T-helper 1 cell treated with Interleukin-12 subunit alpha and Interleukin-12 subunit beta and Interleukin-4 antibody, amounts not matched to agents 30 μg/mL and 1 μg/mL, for 36 hours (primary cell): Measurements from ENCODE around the gene MUC6.
A peak's percentile ranks its signal among the peaks of the same experiment; 100 is the strongest.

Experiments
- H3K27ac Mint-ChIP-seq: one replicate; pipeline ENCODE4 v1.8.0; 2021; ENCODE audit warnings: mild to moderate bottlenecking, mixed read lengths
- H3K27me3 Mint-ChIP-seq: one replicate; pipeline ENCODE4 v1.8.0; 2021; ENCODE audit warnings: low read depth, mixed read lengths
- H3K36me3 Mint-ChIP-seq: one replicate; pipeline ENCODE4 v1.8.0; 2021; ENCODE audit warnings: low read depth, mixed read lengths
- H3K4me1 Mint-ChIP-seq: one replicate; pipeline ENCODE4 v1.8.0; 2021; ENCODE audit warnings: low read depth, mixed read lengths
- H3K4me3 Mint-ChIP-seq: one replicate; pipeline ENCODE4 v1.8.0; 2021; ENCODE audit warnings: mild to moderate bottlenecking, moderate library complexity, mixed read lengths
- H3K9me3 Mint-ChIP-seq: one replicate; pipeline ENCODE4 v1.8.0; 2021; ENCODE audit warnings: mixed read lengths

The MUC6 gene

DNA sequence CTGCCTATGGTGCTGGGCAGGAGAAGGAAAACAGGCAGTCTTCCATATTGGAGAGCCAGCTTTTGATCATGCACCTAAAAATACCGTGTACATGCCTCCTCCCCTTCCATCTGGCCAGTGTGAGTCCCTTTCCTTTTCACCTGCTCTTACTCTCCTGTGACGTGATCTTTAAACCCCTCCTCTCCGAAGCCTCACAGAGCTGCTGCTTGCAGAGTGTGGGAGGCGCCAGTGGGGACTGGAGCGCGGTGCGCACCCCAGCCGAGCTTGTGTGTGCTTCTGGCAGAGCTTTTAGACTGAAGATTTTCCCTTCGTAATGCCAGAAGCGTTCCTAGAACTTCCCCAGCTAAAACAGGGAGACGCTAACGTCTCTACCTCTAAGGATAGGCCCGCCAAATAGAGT, 29.8 kb downstream of the MUC6 start:
- Mint-ChIP-seq H3K4me3 (no peak overlapping the region), H3K27me3 (no peaks in the 10 kb centered on the region), H3K27ac (no peak overlapping the region), H3K9me3 (no peaks in the 10 kb centered on the region), H3K36me3 (peaks cover 19% of the 10 kb centered on the region), H3K4me1 (no peaks in the 10 kb centered on the region)

DNA sequence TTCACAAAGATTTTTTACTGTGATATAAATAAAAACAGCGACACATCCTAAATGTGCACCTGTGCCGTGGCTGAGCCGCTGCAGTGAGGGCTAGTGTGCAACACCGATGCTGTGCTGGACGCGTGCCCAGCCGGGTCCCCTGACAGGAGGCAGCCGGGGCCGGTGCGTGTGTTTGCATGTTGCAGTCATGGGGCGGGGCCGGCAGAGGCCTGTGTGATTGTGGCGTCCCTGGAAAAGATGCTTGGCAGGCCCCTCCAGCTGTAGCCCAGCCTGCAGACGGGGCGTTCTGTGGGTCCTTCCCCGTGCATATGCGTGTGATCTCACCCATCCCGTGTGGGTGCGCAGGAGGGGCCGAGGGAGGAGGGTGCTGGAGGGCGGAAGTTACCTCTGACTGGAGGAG, 30.6 kb downstream of the MUC6 start:
- no peak overlapping the region for H3K4me3 Mint-ChIP-seq
- H3K27ac Mint-ChIP-seq: no peak overlapping the region
- no peaks in the 10 kb centered on the region for H3K9me3 Mint-ChIP-seq
- H3K36me3 Mint-ChIP-seq: peaks cover 23% of the 10 kb centered on the region
- H3K27me3 Mint-ChIP-seq: no peaks in the 10 kb centered on the region
- H3K4me1 Mint-ChIP-seq: no peaks in the 10 kb centered on the region

DNA sequence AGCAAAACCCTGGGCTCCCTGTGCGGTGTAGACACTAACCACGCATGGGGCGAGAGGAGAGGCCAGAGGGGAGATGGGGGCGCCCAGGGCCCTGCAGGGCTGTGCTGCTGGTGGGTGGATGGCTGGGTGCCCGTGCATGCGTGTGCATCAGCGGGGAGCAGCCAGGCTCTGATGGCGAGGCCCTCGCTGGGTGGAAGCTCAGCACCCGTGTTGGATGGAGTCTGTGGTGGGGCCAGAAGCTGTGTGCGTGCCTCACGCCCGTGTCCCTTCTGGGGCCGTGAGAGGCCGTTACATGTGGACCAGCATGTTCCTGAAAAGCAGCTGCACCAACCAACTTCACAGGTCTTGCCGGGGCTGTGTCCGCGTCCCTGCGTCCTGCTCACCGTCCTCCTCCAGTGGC, 33.4 kb downstream of the MUC6 start:
- H3K4me1 Mint-ChIP-seq: no peaks in the 10 kb centered on the region
- H3K27me3 Mint-ChIP-seq: no peaks in the 10 kb centered on the region
- H3K4me3 Mint-ChIP-seq: no peak overlapping the region
- H3K36me3 Mint-ChIP-seq: peaks cover 11% of the 10 kb centered on the region
- H3K9me3 Mint-ChIP-seq: no peaks in the 10 kb centered on the region
- H3K27ac Mint-ChIP-seq: no peak overlapping the region

DNA sequence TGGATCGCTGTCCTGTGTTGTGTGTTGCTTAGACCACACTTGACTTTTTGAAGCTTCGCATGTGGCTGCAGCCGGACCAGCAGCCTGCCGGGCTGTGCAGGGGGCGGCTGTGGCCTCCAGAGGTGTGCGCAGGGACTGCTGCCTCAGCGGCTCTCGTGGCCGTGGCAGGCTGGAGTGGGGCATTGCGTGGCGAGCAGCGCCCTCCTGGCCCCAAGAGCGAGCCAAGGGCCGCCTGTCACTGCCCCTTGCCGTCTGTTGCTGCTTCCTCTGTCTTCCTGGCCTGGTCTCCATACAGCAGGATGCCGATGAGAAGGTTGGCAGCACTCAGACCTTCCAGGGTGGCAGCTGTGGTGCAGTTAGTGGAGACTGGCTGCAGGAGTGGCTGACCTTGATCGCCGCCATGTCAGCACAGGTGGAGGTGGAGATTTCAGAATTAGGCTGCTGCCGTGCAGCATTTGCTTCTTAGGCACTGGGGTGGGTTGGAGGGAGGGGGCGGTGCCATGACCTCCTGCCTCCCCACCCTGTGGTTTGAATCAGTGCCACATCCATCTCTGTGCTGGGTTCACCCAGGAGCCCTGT, 34.0 kb downstream of the MUC6 start:
- H3K27ac Mint-ChIP-seq: no peak overlapping the region
- peaks cover 11% of the 10 kb centered on the region for H3K36me3 Mint-ChIP-seq
- no peak overlapping the region for H3K4me3 Mint-ChIP-seq
- H3K27me3 Mint-ChIP-seq: no peaks in the 10 kb centered on the region
- no peaks in the 10 kb centered on the region for H3K4me1 Mint-ChIP-seq
- H3K9me3 Mint-ChIP-seq: no peaks in the 10 kb centered on the region

DNA sequence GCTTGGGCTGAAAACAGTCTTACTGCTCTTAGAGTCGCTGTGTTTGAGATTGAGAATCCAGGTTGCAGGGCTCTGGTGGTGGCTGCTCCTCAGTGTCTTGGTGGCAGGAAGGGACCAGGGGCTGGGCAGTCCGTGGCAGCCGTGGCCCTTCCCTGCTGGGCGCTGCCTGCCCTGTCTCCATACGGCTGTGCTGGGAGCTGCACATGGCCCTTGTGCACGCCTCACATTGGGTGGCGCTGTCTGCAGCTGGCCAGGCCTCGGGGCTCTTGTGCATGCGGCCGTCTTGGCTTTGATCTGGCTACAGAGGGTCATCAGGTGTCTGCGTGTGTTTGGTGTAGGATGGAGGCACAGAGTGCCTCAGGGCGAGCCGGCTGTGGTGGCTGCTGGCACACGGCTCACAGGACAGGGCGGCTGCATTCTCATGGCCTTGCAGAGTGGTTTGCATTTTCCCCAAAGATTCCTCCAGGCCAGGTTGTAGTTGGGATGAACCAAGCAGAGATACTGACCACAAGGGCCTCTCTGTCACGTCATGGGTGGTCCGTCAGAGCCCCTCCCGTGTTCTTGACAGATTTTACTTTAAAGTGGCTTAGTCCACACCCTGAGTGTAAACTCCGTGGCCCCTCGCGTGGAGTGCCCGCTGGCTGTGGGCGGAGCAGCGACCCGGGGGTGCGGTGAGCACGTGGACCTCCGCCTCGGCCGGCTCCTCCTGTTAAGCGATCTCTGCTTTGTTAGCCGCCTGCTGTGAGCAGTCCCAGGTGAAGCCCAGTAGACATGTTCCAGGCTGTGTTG, 34.7 kb downstream of the MUC6 start:
- Mint-ChIP-seq H3K4me3 (no peak overlapping the region), H3K36me3 (peaks cover 11% of the 10 kb centered on the region), H3K27ac (no peak overlapping the region), H3K4me1 (no peaks in the 10 kb centered on the region), H3K9me3 (no peaks in the 10 kb centered on the region), H3K27me3 (no peaks in the 10 kb centered on the region)

DNA sequence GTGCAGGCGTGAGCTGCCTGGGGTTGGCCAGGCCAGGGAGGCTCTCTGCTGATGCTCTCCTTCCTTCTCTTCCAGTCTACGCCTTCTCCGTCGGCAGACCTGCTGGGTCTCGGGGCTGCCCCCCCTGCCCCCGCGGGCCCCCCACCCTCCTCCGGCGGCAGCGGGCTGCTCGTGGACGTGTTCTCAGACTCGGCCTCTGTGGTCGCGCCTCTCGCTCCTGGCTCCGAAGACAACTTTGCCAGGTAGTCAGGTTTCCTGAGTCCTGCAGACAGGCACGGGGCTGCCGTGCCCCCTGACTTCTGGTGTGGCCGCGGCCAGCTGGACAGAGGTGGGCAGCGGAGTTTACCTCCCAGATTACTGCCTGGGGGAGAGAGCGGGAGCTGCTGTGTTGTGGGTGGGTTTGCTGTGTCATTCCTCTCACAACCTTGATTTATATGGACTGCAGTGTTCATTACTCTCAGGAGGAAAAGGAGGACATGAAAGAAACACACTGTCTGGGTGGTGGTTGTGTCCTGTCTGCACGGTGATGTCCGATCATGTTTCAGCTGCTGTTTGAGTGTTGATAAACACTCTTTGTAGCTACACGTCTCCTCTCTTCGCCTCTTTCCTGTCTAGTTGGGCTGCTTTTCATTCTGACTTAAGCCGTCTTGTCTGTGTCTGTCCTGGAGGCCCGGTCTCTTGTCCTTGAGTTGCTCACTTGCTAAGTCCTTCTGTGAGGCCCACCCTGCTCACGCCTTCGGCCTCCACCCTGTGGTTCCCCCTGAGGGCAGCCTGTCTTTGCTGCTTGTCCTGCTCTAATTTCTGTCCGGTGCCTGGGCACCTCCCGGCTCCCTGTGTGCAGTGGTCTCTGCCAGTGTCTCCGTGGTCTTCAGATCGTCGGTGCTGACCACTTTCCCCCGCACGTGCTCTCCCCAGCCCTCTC, 35.9 kb downstream of the MUC6 start:
- Mint-ChIP-seq H3K9me3 (no peaks in the 10 kb centered on the region), H3K27ac (no peak overlapping the region), H3K27me3 (no peaks in the 10 kb centered on the region), H3K4me1 (peaks cover 4% of the 10 kb centered on the region), H3K4me3 (no peak overlapping the region), H3K36me3 (peaks cover 16% of the 10 kb centered on the region)

DNA sequence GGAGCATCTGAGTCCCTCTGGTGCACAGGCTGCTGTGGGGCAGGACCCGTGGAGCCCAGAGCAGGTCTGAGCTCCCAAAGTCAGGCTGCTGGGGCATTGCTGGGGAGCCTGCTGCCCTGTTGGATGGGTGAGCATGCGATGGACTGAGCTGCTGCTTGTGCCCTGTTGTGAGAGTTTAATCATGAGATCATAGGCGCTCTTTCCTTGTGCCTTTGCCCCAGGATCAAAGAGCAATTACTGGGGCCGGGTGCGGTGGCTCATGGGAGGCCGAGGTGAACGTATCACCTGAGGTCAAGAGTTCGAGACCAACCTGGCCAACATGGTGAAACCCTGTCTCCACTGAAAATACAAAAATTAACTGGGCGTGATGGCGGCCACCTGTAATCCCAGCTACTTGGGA, 37.5 kb downstream of the MUC6 start:
- Mint-ChIP-seq H3K4me3 (no peak overlapping the region), H3K9me3 (no peaks in the 10 kb centered on the region), H3K36me3 (peaks cover 17% of the 10 kb centered on the region), H3K27me3 (no peaks in the 10 kb centered on the region), H3K27ac (no peak overlapping the region), H3K4me1 (peaks cover 6% of the 10 kb centered on the region)

DNA sequence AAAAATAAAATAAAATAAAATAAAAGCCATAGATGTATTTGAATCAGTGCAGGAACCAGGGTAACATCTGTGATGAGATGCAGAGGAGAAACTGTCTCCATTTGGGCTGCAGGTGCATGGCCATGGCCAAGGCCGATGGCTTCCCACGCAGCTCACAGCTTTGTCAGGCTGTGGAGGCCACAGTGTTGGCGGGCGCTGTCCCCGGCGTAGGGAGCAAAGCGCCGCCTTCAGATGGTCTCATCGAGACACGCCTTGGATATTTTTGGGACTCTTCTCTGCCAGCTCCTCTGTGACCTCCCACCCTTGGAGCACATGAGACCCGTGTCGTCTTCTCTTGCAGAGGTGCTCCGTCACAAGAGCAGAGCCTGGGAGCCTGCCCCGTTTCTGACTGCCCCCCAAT, 38.6 kb downstream of the MUC6 start:
- peaks cover 6% of the 10 kb centered on the region for H3K4me1 Mint-ChIP-seq
- no peaks in the 10 kb centered on the region for H3K9me3 Mint-ChIP-seq
- H3K4me3 Mint-ChIP-seq: no peak overlapping the region
- no peaks in the 10 kb centered on the region for H3K27me3 Mint-ChIP-seq
- H3K27ac Mint-ChIP-seq: no peak overlapping the region
- peaks cover 16% of the 10 kb centered on the region for H3K36me3 Mint-ChIP-seq

DNA sequence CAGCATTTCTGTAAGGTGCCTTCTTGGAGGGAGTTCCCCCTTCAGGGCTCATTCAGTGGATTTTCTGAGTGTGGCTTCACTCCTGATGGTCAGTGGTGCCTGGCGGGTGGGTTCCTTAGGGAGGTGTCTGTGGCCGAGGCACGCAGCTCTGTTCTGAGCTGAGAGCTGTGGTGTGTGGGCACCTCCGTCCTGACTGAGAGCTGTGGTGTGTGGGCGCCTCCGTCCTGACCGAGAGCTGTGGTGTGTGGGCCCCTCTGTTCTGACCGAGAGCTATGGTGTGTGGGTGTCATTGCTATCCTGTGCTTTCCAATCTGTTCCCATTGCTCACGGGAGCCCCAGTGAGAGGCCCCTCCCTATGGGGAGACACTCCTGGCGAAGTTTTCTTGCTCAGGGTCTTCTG, 39.8 kb downstream of the MUC6 start:
- no peak overlapping the region for H3K4me3 Mint-ChIP-seq
- H3K27ac Mint-ChIP-seq: peak overlapping the region; percentile 32
- H3K4me1 Mint-ChIP-seq: peaks cover 6% of the 10 kb centered on the region
- H3K27me3 Mint-ChIP-seq: no peaks in the 10 kb centered on the region
- H3K9me3 Mint-ChIP-seq: no peaks in the 10 kb centered on the region
- peaks cover 15% of the 10 kb centered on the region for H3K36me3 Mint-ChIP-seq

DNA sequence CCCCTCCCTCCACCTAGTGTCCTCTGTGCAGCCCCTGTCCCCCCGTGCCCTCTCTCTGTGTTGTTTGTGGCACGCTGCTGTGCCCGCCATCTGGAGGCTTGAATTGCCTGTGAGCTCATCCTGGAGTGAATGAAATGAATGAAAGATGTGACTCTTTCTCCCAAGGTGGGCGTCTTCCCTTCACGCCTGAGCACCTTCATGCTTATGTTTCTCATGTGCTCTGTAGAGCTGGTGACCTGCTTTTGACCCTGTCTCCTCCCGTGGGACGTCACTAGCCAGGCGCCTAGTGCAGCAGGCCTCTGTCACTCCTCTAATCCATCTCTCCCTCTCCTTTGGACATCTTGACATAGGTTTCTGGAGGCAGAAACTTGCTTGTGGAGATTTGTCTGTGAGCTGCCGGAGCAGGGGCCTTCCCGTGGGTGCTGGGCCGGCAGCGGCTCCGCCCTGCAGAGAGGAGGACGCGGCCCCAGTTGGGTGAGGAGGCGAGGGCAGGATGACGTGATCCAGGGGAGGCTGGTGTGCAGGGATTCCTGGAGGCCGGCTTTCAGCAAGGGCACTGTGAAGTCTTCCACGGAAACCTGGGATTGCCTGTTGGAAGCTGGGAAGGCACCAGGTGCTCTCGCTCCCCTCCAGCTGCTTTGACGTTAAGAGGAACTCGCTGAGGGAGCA, 40.6 kb downstream of the MUC6 start:
- Mint-ChIP-seq H3K27me3 (no peaks in the 10 kb centered on the region), H3K9me3 (no peaks in the 10 kb centered on the region), H3K27ac (peak overlapping the region; percentile 42), H3K4me3 (no peak overlapping the region), H3K36me3 (peaks cover 14% of the 10 kb centered on the region), H3K4me1 (peaks cover 6% of the 10 kb centered on the region)

DNA sequence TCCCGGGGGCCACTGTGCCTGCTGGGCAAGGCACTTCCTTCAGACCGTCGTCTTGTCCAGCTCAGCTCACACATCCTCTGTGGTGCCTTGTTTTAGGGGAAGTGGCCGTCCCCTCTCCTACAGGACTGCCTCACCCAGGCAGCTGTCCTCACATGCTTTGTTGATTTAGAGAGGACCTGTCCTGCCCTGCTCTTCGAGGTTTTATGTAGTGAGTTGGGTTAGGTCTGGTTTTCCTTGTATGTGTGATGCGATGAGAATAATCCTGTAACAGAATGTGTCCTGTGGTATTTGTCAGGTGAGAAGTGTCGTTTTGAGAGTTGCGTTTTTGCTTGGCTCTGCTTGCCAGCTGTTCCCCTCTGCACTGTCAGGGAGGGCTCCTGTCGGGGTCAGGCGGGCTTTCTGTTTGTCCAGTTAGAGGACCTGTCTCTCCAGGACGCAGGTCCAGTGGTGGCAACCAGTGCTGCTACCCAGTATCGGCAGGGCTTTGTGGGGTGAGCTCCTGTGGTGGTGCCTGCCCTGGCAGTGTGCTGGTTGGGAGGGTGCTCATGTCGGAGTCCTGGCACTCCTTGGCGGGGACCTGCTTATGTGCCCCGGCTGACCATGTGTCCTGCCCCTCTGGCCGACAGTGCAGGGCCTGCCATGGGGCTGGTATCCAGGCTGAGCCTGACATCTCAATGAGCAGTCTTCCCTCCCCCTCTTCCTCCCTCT, 41.3 kb downstream of the MUC6 start:
- no peak overlapping the region for H3K4me3 Mint-ChIP-seq
- no peaks in the 10 kb centered on the region for H3K9me3 Mint-ChIP-seq
- H3K27ac Mint-ChIP-seq: peak overlapping the region; percentile 50
- H3K4me1 Mint-ChIP-seq: peaks cover 6% of the 10 kb centered on the region
- no peaks in the 10 kb centered on the region for H3K27me3 Mint-ChIP-seq
- peaks cover 14% of the 10 kb centered on the region for H3K36me3 Mint-ChIP-seq

DNA sequence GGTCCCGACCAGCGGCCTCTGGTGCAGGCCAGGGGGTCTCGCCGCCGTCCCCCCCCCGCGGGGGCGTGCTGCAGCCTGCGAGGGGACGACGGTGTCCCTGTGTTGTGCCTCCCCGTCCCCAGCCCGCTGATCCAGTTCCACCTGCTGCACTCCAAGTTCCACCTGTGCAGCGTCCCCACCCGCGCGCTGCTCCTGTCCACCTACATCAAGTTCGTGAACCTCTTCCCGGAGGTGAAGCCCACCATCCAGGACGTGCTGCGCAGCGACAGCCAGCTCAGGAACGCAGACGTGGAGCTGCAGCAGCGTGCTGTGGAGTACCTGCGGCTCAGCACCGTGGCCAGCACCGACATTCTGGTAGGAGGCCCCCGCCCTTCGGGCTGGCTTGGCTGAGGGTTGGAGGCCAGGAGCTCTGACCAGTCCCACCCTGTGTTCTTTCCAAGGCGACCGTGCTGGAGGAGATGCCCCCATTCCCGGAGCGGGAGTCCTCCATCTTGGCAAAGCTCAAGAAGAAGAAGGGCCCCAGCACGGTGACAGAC, 42.8 kb downstream of the MUC6 start:
- H3K4me1 Mint-ChIP-seq: peaks cover 6% of the 10 kb centered on the region
- H3K36me3 Mint-ChIP-seq: peaks cover 14% of the 10 kb centered on the region
- H3K9me3 Mint-ChIP-seq: no peaks in the 10 kb centered on the region
- no peak overlapping the region for H3K27ac Mint-ChIP-seq
- H3K4me3 Mint-ChIP-seq: no peak overlapping the region
- no peaks in the 10 kb centered on the region for H3K27me3 Mint-ChIP-seq

DNA sequence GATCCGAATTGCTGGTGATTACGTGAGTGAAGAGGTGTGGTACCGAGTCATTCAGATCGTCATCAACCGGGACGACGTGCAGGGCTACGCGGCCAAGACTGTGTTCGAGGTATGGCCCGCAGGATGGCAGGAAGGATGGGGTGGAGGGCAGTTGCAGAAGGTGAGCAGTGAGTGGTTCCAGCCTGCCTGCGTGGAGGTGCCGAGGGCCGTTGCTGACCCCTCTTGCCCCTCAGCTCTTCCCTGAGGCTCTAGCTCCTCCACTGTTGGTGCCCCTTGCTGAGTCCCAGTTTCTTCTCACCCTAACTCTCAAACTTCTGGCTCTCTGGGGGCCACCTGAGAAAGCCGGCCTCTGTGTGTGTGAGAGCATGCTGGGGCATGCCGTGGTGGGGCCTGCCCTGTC, 43.9 kb downstream of the MUC6 start:
- H3K36me3 Mint-ChIP-seq: peaks cover 14% of the 10 kb centered on the region
- H3K27me3 Mint-ChIP-seq: no peaks in the 10 kb centered on the region
- no peaks in the 10 kb centered on the region for H3K9me3 Mint-ChIP-seq
- no peak overlapping the region for H3K27ac Mint-ChIP-seq
- no peak overlapping the region for H3K4me3 Mint-ChIP-seq
- peaks cover 6% of the 10 kb centered on the region for H3K4me1 Mint-ChIP-seq
